ENCODE measurements around the gene ZNF784.

The ZNF784 gene

DNA sequence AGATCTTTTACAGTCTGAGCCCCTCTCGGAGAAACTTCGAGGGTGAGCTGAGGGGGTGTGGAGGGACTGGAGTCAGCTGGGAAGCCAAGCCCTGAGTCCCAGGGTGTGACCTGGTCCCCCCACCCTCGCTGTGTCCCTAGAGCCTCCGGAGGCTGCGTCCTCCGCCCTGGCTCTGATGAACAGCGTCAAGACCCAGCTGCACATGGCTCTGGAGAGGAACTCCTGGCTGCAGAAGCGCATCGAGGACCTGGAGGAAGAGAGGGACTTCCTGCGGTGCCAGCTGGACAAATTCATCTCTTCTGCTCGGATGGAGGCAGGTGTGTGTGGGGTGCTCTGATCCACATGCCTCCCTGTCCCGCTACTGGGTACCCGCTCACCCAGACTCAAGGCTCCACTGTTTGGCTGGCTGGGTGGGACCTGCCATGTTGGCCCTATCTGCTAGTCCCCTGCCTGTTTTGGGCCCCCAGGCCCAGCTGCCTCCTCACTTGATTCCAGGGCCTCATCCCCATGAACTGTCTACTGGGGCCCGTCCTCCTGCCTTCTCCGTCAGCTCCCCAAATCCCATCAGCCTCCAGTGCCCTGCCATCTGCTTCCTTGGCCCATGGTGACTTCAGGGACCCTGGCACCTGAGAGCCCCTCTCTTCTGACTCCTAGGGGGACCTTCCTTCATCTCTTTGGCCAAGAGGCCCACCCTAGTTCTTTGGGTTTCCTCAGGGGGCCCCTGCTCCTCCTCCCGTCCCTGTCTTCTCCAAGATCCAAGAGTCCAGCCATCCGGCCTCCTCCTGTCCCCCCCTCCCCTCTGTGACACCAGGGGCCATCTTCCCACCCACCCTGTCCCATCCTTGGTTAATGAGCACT lies 25.1 kb upstream of the ZNF784 start:
- Histone ChIP-seq H3K27me3 (ENCODE audit: insufficient read depth, low read length) (no peaks in the 10 kb centered on the region), H3K27ac (ENCODE audit: low read depth, low read length) (no peak overlapping the region), H3K4me3 (ENCODE audit: low read depth, low read length) (no peak overlapping the region; the same call in 1 of the 2 replicates), H3K36me3 (ENCODE audit: insufficient read depth, low read length) (no peaks in the 10 kb centered on the region; the same call in 1 of the 2 replicates), H3K4me1 (ENCODE audit: control insufficient read depth, insufficient read depth, low read length, unreplicated experiment) (peaks cover 5% of the 10 kb centered on the region), H2AFZ (ENCODE audit: low read length, unreplicated experiment) (no peak overlapping the region), H3K79me2 (ENCODE audit: control insufficient read depth, insufficient read depth, low read length, unreplicated experiment) (peaks cover 13% of the 10 kb centered on the region)

DNA sequence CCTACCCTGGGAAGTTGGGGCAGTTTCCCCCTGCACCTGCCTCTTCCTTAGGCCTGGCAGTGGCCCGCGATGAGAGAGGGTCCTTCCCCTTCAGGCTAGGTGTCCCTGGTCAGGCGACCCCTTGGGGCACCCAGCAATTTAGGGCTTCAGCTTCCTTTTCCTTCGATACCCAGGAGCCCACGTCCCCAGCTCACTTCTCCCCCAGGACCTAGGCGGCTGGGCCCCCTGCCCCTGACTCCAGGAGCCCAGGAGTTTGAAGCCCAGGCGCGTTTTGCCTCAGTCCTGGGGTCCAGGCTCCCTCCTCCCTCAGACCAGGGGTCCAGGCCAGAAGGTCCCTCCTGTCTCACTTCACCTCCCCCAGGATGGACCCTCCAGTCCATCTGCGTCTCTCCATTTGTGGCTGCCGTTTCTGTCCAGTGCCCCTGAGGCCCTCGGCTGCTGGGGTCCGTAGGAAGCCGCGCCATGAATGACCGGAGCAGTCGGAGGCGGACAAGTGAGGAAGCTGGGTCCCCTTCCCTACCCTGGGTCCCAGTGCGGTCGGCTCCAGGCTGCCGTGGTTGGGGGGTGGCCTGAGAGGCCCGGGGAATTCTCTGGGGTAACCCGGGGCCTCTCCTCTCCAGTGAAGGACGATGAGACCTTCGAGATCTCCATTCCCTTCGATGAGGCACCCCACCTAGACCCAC lies 24.4 kb upstream of the ZNF784 start:
- H3K36me3 ChIP-seq (ENCODE audit: insufficient read depth, low read length) = no peaks in the 10 kb centered on the region; the same call in 1 of the 2 replicates
- H3K4me1 ChIP-seq (ENCODE audit: control insufficient read depth, insufficient read depth, low read length, unreplicated experiment) = peaks cover 5% of the 10 kb centered on the region
- peaks cover 20% of the 10 kb centered on the region for H3K79me2 ChIP-seq (ENCODE audit: control insufficient read depth, insufficient read depth, low read length, unreplicated experiment)
- H3K27me3 ChIP-seq (ENCODE audit: insufficient read depth, low read length) = no peaks in the 10 kb centered on the region
- H3K27ac ChIP-seq (ENCODE audit: low read depth, low read length) = no peak overlapping the region
- peak overlapping the region; percentile 86 for H3K4me3 ChIP-seq (ENCODE audit: low read depth, low read length)
- H2AFZ ChIP-seq (ENCODE audit: low read length, unreplicated experiment) = no peak overlapping the region

DNA sequence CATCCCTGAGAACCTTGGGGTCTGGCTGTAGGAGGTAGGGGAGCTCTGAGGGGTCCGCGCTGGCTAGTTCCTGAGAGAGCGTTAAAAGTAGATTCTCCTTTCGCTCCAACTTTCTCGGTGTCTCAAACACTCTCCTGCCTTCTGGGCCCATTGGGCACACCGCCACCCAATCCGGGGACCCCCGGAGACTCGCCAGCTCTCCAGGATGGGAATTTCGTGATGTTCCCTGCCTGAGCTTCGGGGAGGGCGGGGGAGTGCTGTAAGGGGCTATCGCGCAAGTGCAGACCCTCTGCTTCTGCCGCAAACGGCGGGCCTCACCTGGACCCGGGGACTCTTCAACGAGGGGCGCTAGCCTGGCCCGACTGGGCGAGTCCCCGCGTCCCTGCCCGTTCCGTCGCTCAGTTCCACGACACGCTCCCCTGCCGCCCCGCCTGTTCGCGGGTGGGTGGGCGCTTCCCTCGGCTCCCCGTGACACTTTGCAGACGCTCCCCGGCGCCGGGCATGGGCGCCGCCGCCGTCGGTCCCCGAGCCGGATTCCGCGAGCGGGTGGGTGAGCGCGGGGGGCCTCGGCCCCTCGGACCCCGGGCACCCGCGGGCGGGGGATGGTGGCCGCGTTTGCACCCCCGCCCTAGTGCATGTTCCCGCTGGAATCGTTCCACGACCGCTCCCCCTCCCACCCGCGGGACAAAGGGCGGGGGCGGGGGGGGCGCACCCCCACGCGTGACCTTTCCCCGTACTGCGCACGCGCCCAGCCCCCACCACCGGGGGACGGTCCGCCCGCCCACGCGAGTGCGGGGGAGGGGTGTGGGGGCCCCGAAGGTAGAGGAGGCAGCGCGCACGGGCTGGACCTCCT lies 23.6 kb upstream of the ZNF784 start, which contains the start of gene CCDC106:
Gene CCDC106 (plus strand): TSS at position 481 of the 853 bp plus-strand sequence. CDS start 835 bp downstream, outside the sequence.
- Histone ChIP-seq H3K27me3 (ENCODE audit: insufficient read depth, low read length) (no peaks in the 10 kb centered on the region), H3K36me3 (ENCODE audit: insufficient read depth, low read length) (no peaks in the 10 kb centered on the region; the same call in 1 of the 2 replicates), H3K79me2 (ENCODE audit: control insufficient read depth, insufficient read depth, low read length, unreplicated experiment) (peaks cover 24% of the 10 kb centered on the region), H3K4me1 (ENCODE audit: control insufficient read depth, insufficient read depth, low read length, unreplicated experiment) (peaks cover 8% of the 10 kb centered on the region), H2AFZ (ENCODE audit: low read length, unreplicated experiment) (peak within 1 kb of the TSS; percentile 38), H3K4me3 (ENCODE audit: low read depth, low read length) (peak within 1 kb of the TSS; percentile 86), H3K27ac (ENCODE audit: low read depth, low read length) (no peak within 1 kb of the TSS)

DNA sequence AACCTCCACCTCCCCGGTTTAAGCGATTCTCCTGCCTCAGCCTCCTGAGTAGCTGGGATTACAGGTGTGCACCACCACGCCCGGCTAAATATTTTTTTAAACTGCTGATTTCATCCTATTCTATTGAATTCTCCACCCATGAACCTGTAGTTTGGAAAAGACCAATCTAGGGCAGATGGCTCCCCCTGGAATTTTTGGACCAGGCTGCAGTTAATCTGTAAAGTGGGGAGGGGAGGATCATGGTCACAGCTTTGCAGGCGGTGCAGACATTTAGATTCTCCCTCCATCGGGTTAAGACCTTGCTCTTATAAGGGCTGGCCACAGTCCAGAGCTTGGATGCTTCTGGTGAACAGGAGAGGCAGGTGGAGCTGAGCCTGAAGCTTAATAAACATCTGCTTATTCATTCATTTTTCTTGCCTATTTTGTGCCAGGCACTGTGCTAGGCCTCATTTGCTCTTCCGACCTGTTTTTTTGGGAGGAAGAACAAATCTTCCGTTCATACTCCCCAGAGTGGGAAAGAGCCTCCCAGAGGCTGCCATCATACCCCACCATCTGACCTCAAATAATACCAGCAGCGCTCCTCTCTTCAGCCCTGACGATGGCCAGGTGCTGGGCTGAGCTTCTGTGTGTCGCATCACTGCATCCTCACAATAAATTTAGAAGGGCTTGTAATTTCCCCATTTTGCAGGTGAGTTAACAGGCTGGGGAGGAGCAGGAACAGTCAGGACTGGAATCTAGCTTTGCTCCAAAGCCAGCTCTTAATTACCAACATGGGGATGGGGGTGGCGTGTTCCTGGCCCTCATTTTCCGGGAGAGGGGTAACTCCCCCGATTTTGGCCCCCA lies 22.7 kb upstream of the ZNF784 start:
- no peak overlapping the region for H3K27ac ChIP-seq (ENCODE audit: low read depth, low read length)
- no peak overlapping the region for H2AFZ ChIP-seq (ENCODE audit: low read length, unreplicated experiment)
- H3K79me2 ChIP-seq (ENCODE audit: control insufficient read depth, insufficient read depth, low read length, unreplicated experiment) = peaks cover 28% of the 10 kb centered on the region
- no peaks in the 10 kb centered on the region; the same call in 1 of the 2 replicates for H3K36me3 ChIP-seq (ENCODE audit: insufficient read depth, low read length)
- H3K4me1 ChIP-seq (ENCODE audit: control insufficient read depth, insufficient read depth, low read length, unreplicated experiment) = peaks cover 9% of the 10 kb centered on the region
- H3K4me3 ChIP-seq (ENCODE audit: low read depth, low read length) = peak overlapping the region; percentile 86
- no peaks in the 10 kb centered on the region for H3K27me3 ChIP-seq (ENCODE audit: insufficient read depth, low read length)

DNA sequence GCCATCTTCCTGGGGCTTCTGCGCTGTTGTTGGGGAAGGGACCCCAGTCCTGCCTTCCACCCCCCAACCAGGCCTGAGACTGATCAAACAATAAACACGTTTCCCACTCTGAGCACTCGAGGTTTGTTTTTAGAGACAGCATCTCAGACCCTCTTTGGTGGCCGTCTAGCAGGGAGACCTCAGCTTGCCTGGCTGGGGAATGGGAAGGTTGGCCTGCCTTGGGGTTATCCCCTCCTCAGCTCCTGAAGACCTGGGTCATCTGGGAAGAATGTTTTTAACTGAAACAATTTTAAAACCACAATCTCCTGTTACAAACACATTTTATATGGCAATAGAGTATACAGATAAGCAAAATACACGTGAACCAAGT lies 21.1 kb upstream of the ZNF784 start:
- Histone ChIP-seq H3K4me3 (ENCODE audit: low read depth, low read length) (no peak overlapping the region; the same call in 1 of the 2 replicates), H3K4me1 (ENCODE audit: control insufficient read depth, insufficient read depth, low read length, unreplicated experiment) (peaks cover 9% of the 10 kb centered on the region), H3K27ac (ENCODE audit: low read depth, low read length) (no peak overlapping the region)

DNA sequence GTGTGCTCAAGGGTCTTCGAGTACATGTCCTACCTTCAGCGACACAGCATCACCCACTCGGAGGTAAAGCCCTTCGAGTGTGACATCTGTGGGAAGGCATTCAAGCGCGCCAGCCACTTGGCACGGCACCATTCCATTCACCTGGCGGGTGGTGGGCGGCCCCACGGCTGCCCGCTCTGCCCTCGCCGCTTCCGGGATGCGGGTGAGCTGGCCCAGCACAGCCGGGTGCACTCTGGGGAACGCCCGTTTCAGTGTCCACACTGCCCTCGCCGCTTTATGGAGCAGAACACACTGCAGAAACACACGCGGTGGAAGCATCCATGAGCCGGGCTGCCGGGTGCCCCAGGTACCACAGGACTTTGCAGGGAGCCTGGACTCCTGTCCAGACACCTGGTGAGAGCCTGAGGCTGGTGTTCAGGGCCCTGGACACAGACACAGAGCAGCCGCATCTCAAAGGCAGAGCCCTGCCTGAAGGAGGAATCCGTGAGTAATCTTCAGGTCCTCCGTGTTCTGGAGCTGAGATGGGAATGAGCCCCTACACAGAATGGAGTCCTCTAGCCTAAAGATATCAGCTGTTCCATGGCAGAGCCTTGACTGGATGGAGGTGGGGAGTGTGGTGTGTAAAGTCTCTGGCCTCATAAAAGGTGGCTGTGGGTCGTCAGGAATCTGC lies 20.6 kb upstream of the ZNF784 start:
- H3K36me3 ChIP-seq (ENCODE audit: insufficient read depth, low read length) = no peaks in the 10 kb centered on the region; the same call in 1 of the 2 replicates
- peaks cover 9% of the 10 kb centered on the region for H3K4me1 ChIP-seq (ENCODE audit: control insufficient read depth, insufficient read depth, low read length, unreplicated experiment)
- H3K27ac ChIP-seq (ENCODE audit: low read depth, low read length) = no peak overlapping the region
- H3K79me2 ChIP-seq (ENCODE audit: control insufficient read depth, insufficient read depth, low read length, unreplicated experiment) = peaks cover 28% of the 10 kb centered on the region
- H2AFZ ChIP-seq (ENCODE audit: low read length, unreplicated experiment) = no peak overlapping the region
- no peaks in the 10 kb centered on the region for H3K27me3 ChIP-seq (ENCODE audit: insufficient read depth, low read length)
- H3K4me3 ChIP-seq (ENCODE audit: low read depth, low read length) = peak overlapping the region; percentile 96

More for the DNA sequence above, 21.1 kb upstream of the ZNF784 start:
- no peaks in the 10 kb centered on the region for H3K27me3 ChIP-seq (ENCODE audit: insufficient read depth, low read length)
- no peaks in the 10 kb centered on the region; the same call in 1 of the 2 replicates for H3K36me3 ChIP-seq (ENCODE audit: insufficient read depth, low read length)
- peaks cover 28% of the 10 kb centered on the region for H3K79me2 ChIP-seq (ENCODE audit: control insufficient read depth, insufficient read depth, low read length, unreplicated experiment)
- no peak overlapping the region for H2AFZ ChIP-seq (ENCODE audit: low read length, unreplicated experiment)

- Histone ChIP-seq H3K4me3 (ENCODE audit: low read depth, low read length) (peak overlapping the region; percentile 96), H3K79me2 (ENCODE audit: control insufficient read depth, insufficient read depth, low read length, unreplicated experiment) (peaks cover 30% of the 10 kb centered on the region), H2AFZ (ENCODE audit: low read length, unreplicated experiment) (no peak overlapping the region), H3K36me3 (ENCODE audit: insufficient read depth, low read length) (no peaks in the 10 kb centered on the region; the same call in 1 of the 2 replicates), H3K27ac (ENCODE audit: low read depth, low read length) (no peak overlapping the region), H3K4me1 (ENCODE audit: control insufficient read depth, insufficient read depth, low read length, unreplicated experiment) (peaks cover 9% of the 10 kb centered on the region), H3K27me3 (ENCODE audit: insufficient read depth, low read length) (no peaks in the 10 kb centered on the region)
These were observed 19.9 kb upstream of the ZNF784 start for GRCh38 chr19:55644191-55644833.

DNA sequence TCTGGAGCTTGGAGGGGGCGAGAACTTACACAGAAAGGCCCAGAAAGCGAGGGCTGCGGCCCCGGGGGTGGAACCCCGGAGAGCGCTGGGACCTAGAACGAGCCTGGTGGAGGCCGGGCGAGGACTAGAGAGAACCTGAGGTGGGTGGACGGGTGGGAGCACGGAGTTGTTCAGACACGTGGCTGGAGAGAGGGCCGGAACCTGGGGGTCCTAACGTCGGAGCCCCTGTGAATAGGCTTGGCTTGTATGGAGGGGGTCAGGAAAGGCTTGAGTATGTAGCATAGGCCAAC lies 19.5 kb upstream of the ZNF784 start:
- Histone ChIP-seq H3K4me1 (ENCODE audit: control insufficient read depth, insufficient read depth, low read length, unreplicated experiment) (peaks cover 9% of the 10 kb centered on the region), H3K27ac (ENCODE audit: low read depth, low read length) (no peak overlapping the region), H3K4me3 (ENCODE audit: low read depth, low read length) (peak overlapping the region; percentile 96), H3K36me3 (ENCODE audit: insufficient read depth, low read length) (no peaks in the 10 kb centered on the region; the same call in 1 of the 2 replicates), H2AFZ (ENCODE audit: low read length, unreplicated experiment) (no peak overlapping the region), H3K79me2 (ENCODE audit: control insufficient read depth, insufficient read depth, low read length, unreplicated experiment) (peaks cover 33% of the 10 kb centered on the region), H3K27me3 (ENCODE audit: insufficient read depth, low read length) (no peaks in the 10 kb centered on the region)
